ENCODE measurements around the gene IFRD2. TPM values are rescaled to one million over a fixed set of nuclear protein-coding genes. Genes with fewer than 3 reads are reported as not detected.
"Not testable (repeated sequence)": the region's sequence is repeated elsewhere in the genome, so short reads cannot be mapped to it uniquely, and the experiment has no call there.

The IFRD2 gene
- total RNA-seq, 1 donor from 2014 or later, result 77.1 TPM

DNA sequence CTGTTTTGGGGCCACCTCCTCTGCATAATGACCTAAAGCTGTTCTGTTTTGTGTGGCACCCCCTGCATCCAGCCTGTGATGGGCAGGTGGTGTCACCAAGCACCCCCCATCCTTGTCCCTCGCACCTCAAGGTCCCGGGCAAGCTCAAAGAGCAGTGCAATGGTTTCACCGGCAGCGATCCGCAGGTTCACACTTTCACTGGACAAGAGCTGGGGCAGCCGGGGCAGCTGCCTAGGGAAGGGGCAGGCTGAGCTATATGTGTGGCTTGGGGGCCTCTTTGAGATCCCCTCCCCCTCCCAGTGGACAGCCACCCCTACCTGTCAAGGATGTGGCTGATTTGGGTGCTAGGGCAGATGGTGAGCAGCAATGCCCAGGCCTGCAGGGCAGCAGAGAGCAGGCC lies 3.1 kb downstream of the IFRD2 start:
- TF ChIP-seq, protein P1, sequence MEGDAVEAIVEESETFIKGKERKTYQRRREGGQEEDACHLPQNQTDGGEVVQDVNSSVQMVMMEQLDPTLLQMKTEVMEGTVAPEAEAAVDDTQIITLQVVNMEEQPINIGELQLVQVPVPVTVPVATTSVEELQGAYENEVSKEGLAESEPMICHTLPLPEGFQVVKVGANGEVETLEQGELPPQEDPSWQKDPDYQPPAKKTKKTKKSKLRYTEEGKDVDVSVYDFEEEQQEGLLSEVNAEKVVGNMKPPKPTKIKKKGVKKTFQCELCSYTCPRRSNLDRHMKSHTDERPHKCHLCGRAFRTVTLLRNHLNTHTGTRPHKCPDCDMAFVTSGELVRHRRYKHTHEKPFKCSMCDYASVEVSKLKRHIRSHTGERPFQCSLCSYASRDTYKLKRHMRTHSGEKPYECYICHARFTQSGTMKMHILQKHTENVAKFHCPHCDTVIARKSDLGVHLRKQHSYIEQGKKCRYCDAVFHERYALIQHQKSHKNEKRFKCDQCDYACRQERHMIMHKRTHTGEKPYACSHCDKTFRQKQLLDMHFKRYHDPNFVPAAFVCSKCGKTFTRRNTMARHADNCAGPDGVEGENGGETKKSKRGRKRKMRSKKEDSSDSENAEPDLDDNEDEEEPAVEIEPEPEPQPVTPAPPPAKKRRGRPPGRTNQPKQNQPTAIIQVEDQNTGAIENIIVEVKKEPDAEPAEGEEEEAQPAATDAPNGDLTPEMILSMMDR (conservative IDR thresholded peaks at IDR 0.05), result no peak
- Mint-ChIP-seq H3K36me3 (ENCODE audit: low read depth) (no peaks in the 10 kb centered on the region), H3K4me3 (peak overlapping the region; percentile 78), H3K9me3 (no peaks in the 10 kb centered on the region), H3K27me3 (ENCODE audit: low read depth) (no peaks in the 10 kb centered on the region), H3K27ac (ENCODE audit: unreplicated experiment) (no peak overlapping the region), H3K4me1 (peaks cover 14% of the 10 kb centered on the region)
- no peak for DNase-seq (ENCODE audit: low read depth, low spot score)

DNA sequence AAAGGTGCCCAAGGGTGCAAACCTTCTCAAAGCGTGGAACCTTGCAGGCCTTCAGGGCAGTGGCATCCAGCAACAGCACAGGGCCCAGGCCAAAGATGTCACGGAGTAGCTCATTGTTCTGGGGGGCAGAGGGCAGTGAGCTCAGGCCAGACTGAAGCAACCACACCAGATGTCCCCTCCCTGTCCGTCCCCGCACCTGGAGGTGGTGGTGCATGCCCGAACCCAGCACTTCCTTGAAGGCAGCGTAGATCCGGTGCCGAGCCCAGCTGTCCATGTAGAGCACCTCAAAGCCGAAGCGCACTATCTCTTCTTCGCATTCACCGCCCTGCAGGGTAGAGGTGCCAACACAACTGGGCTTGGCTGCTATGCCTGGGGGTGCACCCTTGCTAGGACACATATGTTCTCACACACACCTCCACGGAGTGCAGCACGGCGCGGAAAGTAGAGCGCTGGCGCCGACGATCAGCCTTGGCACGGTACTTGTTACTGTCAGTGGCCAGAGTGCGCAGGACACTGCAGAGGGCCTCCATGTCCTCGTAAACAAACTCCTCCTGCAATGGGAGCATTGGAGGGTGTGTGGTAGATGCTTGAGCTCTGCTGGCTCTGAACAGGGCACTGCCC lies 3.7 kb downstream of the IFRD2 start:
- no peak for DNase-seq (ENCODE audit: low read depth, low spot score)
- H3K36me3 Mint-ChIP-seq (ENCODE audit: low read depth), result no peaks in the 10 kb centered on the region
- H3K9me3 Mint-ChIP-seq, result no peaks in the 10 kb centered on the region
- no peaks in the 10 kb centered on the region for H3K27me3 Mint-ChIP-seq (ENCODE audit: low read depth)
- TF ChIP-seq, protein P1 (conservative IDR thresholded peaks at IDR 0.05), result no peak
- H3K4me1 Mint-ChIP-seq, result peaks cover 14% of the 10 kb centered on the region
- peak overlapping the region; percentile 78 for H3K4me3 Mint-ChIP-seq
- H3K27ac Mint-ChIP-seq (ENCODE audit: unreplicated experiment), result no peak overlapping the region

DNA sequence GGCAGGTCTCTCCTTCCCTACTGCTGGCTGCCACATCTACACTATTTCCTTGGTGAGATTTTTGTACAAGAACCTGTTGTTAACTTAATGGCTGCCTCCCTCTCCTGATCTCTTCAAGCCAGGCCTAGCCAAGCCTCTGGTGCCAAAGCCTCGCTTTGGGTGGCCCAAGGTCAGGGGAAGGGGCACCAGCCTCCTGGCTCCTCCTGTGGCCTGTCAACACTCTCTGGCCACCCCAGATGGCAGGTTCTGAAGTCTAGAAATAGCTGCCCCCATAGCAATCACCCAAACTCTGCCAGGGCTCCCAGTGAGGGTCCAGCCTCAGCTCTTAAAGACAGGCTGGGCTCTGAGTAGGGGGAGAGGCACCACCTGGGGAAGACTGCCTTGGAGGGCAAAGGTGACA lies 5.0 kb downstream of the IFRD2 start:
- Mint-ChIP-seq H3K9me3 (no peaks in the 10 kb centered on the region), H3K4me3 (peak overlapping the region; percentile 59), H3K27me3 (ENCODE audit: low read depth) (no peaks in the 10 kb centered on the region), H3K36me3 (ENCODE audit: low read depth) (no peaks in the 10 kb centered on the region), H3K4me1 (peaks cover 7% of the 10 kb centered on the region), H3K27ac (ENCODE audit: unreplicated experiment) (no peak overlapping the region)
- no peak for DNase-seq (ENCODE audit: low read depth, low spot score)
- TF ChIP-seq, protein P1 (conservative IDR thresholded peaks at IDR 0.05), result no peak

DNA sequence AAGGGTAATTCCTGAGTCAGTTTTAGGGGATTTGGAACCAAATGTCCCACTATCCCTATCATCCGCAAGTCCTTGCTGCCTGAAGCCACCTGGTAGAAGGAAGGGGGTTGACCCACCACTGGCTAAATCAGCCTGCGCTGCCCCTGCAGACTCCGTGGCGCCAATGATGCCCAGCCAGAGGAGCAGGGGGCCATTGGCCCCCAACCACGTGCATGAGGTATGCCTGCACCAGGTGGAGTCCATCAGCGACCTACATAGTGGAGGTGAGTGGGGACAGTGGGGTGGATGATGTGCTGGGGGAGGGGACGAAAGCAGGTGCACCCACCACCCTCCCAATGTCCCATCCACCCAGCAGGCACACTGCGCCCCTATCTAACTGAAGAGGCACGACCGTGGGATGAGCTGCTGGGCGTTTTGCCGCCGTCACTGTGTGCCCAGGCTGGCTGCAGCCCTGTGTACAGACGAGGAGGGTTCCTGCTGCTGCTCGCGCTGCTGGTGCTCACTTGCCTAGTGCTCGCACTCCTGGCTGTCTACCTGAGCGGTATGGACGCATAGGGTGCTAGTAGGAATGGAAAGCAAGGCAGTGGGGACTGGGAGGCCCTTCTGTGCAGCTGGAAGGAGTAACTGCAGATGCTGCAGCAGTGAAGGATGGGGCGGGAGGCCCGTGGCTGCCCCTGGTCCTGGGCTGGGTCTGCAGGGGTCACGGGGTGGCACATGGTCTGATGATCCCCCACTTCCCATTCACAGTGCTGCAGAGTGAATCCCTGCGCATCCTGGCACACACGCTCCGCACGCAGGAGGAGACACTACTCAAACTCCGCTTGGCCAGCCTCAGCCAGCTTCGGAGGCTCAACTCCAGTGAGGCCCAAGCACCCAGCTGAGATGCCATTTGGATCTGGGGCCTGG lies 5.7 kb downstream of the IFRD2 start:
- no peaks in the 10 kb centered on the region for H3K9me3 Mint-ChIP-seq
- H3K36me3 Mint-ChIP-seq (ENCODE audit: low read depth), result no peaks in the 10 kb centered on the region
- H3K4me1 Mint-ChIP-seq, result peaks cover 6% of the 10 kb centered on the region
- H3K27me3 Mint-ChIP-seq (ENCODE audit: low read depth), result no peaks in the 10 kb centered on the region
- TF ChIP-seq, protein P1 (conservative IDR thresholded peaks at IDR 0.05), result no peak
- no peak overlapping the region for H3K4me3 Mint-ChIP-seq
- DNase-seq (ENCODE audit: low read depth, low spot score), result no peak
- H3K27ac Mint-ChIP-seq (ENCODE audit: unreplicated experiment), result no peak overlapping the region

DNA sequence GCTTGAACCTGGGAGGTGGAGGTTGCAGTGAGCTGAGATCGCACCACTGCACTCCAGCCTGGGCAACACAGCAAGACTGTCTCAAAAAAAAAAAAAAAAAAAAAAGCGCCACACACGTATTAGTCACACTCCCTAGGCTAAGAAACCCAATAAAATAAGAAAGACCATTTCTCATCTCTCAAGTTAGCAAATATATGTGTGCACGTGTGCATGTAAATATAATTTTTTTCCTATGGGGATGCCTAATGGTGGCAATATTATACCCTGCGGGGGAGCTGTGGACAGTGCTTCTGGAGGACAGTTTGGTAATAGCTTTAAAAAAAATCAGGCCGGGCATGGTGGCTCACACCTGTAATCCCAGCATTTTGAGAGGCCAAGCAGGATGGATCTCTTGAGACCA lies 8.1 kb downstream of the IFRD2 start:
- H3K27me3 Mint-ChIP-seq (ENCODE audit: low read depth); DNase-seq (ENCODE audit: low read depth, low spot score); H3K27ac Mint-ChIP-seq (ENCODE audit: unreplicated experiment); H3K9me3 Mint-ChIP-seq; H3K4me1 Mint-ChIP-seq; H3K36me3 Mint-ChIP-seq (ENCODE audit: low read depth): not testable (repeated sequence)
- peak overlapping the region; percentile 34 for H3K4me3 Mint-ChIP-seq
